Activated CD4-positive, alpha-beta memory T cell treated with anti-CD3 and anti-CD28 coated beads, Interleukin-2, amount 10 ng/mL, durations not matched to agents 7 days and 5 days (primary cell): Measurements from ENCODE around the gene KMT2A. TPM values are rescaled to one million over a fixed set of nuclear protein-coding genes. Genes with fewer than 3 reads are reported as not detected.
"Not testable (repeated sequence)": the region's sequence is repeated elsewhere in the genome, so short reads cannot be mapped to it uniquely, and the experiment has no call there.

ENCODE experiments used
- CTCF ChIA-PET: fragments of 350-600 bp; sonication (Branson Sonifier 250); formaldehyde crosslinking; loops from one replicate; lab custom pipeline; 2021; ENCODE audit warnings: antibody characterized with exemption, inconsistent platforms; lab: Charles Lee
- POLR2A ChIA-PET: fragments of 350-600 bp; sonication (Branson Sonifier 250); formaldehyde crosslinking; loops from one replicate; lab custom pipeline; 2021; ENCODE audit warnings: antibody characterized with exemption; lab: Charles Lee
- DNase-seq: peaks from one replicate; pipeline ENCODE4 v3.0.0-alpha.2; 2020
- H3K27ac Mint-ChIP-seq: one replicate; pipeline ENCODE4 v1.8.0; 2021; ENCODE audit warnings: mild to moderate bottlenecking, mixed read lengths
- H3K27me3 Mint-ChIP-seq: one replicate; pipeline ENCODE4 v1.8.0; 2021; ENCODE audit warnings: mixed read lengths
- H3K36me3 Mint-ChIP-seq: one replicate; pipeline ENCODE4 v1.8.0; 2021; ENCODE audit warnings: low read depth, mixed read lengths
- H3K4me1 Mint-ChIP-seq: one replicate; pipeline ENCODE4 v1.8.0; 2021; ENCODE audit warnings: mixed read lengths
- H3K4me3 Mint-ChIP-seq: one replicate; pipeline ENCODE4 v1.8.0; 2021; ENCODE audit warnings: mild to moderate bottlenecking, mixed read lengths
- H3K9me3 Mint-ChIP-seq: one replicate; pipeline ENCODE4 v1.8.0; 2021; ENCODE audit warnings: mixed read lengths
- total RNA-seq, 2 experiments: library from RNA; stranded (reverse); gene quantifications; one replicate each; pipeline ENCODE4 v1.2.3, GENCODE V29; 2021

KMT2A gene
- total RNA-seq, 2 experiments from 2014 or later = 94.6 to 102 TPM

DNA sequence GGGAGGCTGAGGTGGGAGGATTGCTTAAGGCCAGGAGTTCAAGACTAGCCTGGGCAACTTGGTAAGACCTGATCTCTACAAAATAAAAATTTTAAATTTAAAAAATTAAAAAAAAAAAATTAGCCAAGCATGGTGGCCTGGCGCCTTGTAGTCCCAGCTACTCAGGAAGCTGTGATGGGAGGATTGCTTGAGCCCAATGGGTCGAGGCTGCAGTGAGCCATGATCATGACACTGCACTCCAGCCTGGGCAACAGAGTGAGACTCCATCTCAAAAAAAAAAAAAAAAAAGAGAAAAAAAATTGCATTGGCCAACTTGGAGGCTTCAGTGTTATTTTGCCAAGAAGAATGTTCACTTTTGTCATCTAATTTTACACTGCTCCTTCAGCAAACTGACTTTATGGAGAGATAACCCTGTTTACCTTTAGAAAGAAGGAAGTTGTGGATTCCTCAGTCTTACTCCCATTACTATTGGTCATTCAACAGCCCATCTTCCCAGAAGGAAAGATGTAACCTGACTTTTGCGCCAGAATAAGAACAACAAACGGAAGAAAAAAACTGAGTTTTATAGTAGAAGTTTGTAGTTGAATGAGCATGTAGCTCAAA is 13.1 kb downstream of the KMT2A start:
- Mint-ChIP-seq H3K4me3 (no peak overlapping the region), H3K36me3 (peaks cover 64% of the 10 kb centered on the region), H3K9me3 (no peaks in the 10 kb centered on the region), H3K27me3 (no peaks in the 10 kb centered on the region), H3K4me1 (peaks cover 64% of the 10 kb centered on the region), H3K27ac (no peak overlapping the region)
- ChIA-PET CTCF (no interaction called here), POLR2A (interaction anchor here (1.5 to 2.2 kb wide), 2 partner anchors 11 to 14 kb away, joined by 4 to 28 read pairs; no protein-coding TSS in a partner anchor)
- DNase-seq = no peak

- Mint-ChIP-seq H3K4me1 (peaks cover 59% of the 10 kb centered on the region), H3K9me3 (no peaks in the 10 kb centered on the region), H3K27ac (no peak overlapping the region), H3K27me3 (no peaks in the 10 kb centered on the region), H3K4me3 (no peak overlapping the region), H3K36me3 (peaks cover 55% of the 10 kb centered on the region)
- POLR2A ChIA-PET = interaction anchor here (1.5 kb wide), 1 partner anchor 15 kb away, joined by 4 read pairs; no protein-coding TSS in a partner anchor
- CTCF ChIA-PET = interaction anchor here (0.6 kb wide), 2 partner anchors 23 to 161 kb away, joined by 3 read pairs; no protein-coding TSS in a partner anchor
- DNase-seq = no peak
Observed at GRCh38 chr11:118450451-118450850, 14.2 kb downstream of the KMT2A start.

DNA sequence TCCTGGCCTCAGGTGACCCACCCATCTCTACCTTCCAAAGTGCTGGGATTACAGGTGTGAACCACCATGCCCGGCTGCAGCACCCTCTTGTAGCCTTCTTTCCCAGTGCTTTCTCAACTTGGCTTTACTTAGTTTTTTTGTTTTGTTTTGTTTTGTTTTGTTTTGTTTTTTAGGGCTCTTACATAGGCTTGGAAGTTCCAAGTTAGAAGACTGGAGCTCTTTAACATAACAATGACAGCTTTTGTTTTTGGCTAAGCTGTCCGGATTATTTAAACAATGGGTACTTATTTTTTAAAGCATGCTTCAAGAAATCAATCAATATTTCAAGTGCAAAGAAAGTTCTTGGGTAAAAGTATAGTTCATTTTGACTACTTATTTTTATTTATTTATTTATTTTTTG is 25.9 kb downstream of the KMT2A start:
- Mint-ChIP-seq H3K4me3 (no peak overlapping the region), H3K4me1 (peaks cover 11% of the 10 kb centered on the region), H3K36me3 (peaks cover 24% of the 10 kb centered on the region), H3K27ac (no peak overlapping the region), H3K27me3 (no peaks in the 10 kb centered on the region), H3K9me3 (no peaks in the 10 kb centered on the region)
- DNase-seq = no peak
- ChIA-PET CTCF (interaction anchor here (0.5 to 1.5 kb wide), 4 partner anchors 17 to 217 kb away, joined by 3 read pairs; partner anchors contain the start of gene TREH), POLR2A (no interaction called here)

DNA sequence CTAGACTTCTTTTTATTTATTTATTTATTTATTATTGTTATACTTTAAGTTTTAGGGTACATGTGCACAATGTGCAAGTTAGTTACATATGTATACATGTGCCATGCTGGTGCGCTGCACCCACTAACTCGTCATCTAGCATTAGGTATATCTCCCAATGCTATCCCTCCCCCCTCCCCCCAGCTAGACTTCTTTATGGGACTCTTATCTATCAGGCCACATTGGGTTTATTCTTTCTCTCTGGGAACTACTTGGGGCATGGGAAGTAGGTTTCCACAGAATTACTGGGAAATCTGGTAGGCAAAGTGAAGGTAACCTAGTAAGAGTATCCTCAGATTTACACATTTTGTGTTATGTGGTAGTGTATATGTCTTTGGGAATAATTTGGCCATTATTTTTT is 32.7 kb downstream of the KMT2A start:
- H3K4me3 Mint-ChIP-seq, DNase-seq, H3K9me3 Mint-ChIP-seq, CTCF ChIA-PET, H3K27ac Mint-ChIP-seq, H3K27me3 Mint-ChIP-seq, POLR2A ChIA-PET: not testable (repeated sequence)
- peaks cover 21% of the 10 kb centered on the region for H3K4me1 Mint-ChIP-seq
- H3K36me3 Mint-ChIP-seq = peaks cover 54% of the 10 kb centered on the region

- Mint-ChIP-seq H3K9me3 (no peaks in the 10 kb centered on the region), H3K27ac (no peak overlapping the region), H3K4me3 (no peak overlapping the region), H3K4me1 (peaks cover 23% of the 10 kb centered on the region), H3K27me3 (no peaks in the 10 kb centered on the region), H3K36me3 (peaks cover 54% of the 10 kb centered on the region)
- ChIA-PET POLR2A (no interaction called here), CTCF (interaction anchor here (1.2 to 1.5 kb wide), 2 partner anchors 17 to 273 kb away, joined by 3 to 4 read pairs; no protein-coding TSS in a partner anchor)
- DNase-seq = no peak
Observed at GRCh38 chr11:118471030-118471429, 34.7 kb downstream of the KMT2A start.

DNA sequence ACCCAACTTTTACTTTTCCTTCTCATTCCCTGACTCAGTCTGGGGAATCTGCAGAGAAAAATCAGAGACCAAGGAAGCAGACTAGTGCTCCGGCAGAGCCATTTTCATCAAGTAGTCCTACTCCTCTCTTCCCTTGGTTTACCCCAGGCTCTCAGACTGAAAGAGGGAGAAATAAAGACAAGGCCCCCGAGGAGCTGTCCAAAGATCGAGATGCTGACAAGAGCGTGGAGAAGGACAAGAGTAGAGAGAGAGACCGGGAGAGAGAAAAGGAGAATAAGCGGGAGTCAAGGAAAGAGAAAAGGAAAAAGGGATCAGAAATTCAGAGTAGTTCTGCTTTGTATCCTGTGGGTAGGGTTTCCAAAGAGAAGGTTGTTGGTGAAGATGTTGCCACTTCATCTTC is 37.2 kb downstream of the KMT2A start:
- Mint-ChIP-seq H3K4me3 (no peak overlapping the region), H3K9me3 (no peaks in the 10 kb centered on the region), H3K27ac (no peak overlapping the region), H3K4me1 (peaks cover 30% of the 10 kb centered on the region), H3K27me3 (no peaks in the 10 kb centered on the region), H3K36me3 (peaks cover 73% of the 10 kb centered on the region)
- ChIA-PET CTCF (interaction anchor here (0.8 kb wide), 1 partner anchor 23 kb away, joined by 3 read pairs; no protein-coding TSS in a partner anchor), POLR2A (no interaction called here)
- no peak for DNase-seq

- Mint-ChIP-seq H3K27ac (no peak overlapping the region), H3K4me3 (no peak overlapping the region), H3K27me3 (no peaks in the 10 kb centered on the region), H3K9me3 (no peaks in the 10 kb centered on the region), H3K4me1 (peaks cover 14% of the 10 kb centered on the region), H3K36me3 (peaks cover 75% of the 10 kb centered on the region)
- CTCF ChIA-PET = interaction anchor here (0.9 to 1.0 kb wide), 2 partner anchors 13 to 278 kb away, joined by 3 read pairs; no protein-coding TSS in a partner anchor
- DNase-seq = no peak
- POLR2A ChIA-PET = interaction anchor here (0.8 kb wide), 1 partner anchor 12 kb away, joined by 3 read pairs; no protein-coding TSS in a partner anchor
Observed at GRCh38 chr11:118476676-118477075, 40.4 kb downstream of the KMT2A start.

GRCh38 chr11:118481238-118481637 is 44.9 kb downstream of the KMT2A start:
- H3K36me3 Mint-ChIP-seq = peaks cover 67% of the 10 kb centered on the region
- CTCF ChIA-PET = not testable (repeated sequence)
- POLR2A ChIA-PET = interaction anchor here (0.8 to 1.4 kb wide), 3 partner anchors 33 to 49 kb away, joined by 3 to 5 read pairs (median 3); partner anchors contain the start of gene KMT2A

GRCh38 chr11:118484405-118484804 is 48.1 kb downstream of the KMT2A start:
- Mint-ChIP-seq H3K4me3 (no peak overlapping the region), H3K36me3 (peaks cover 57% of the 10 kb centered on the region), H3K9me3 (no peaks in the 10 kb centered on the region), H3K27me3 (no peaks in the 10 kb centered on the region), H3K4me1 (no peaks in the 10 kb centered on the region), H3K27ac (peak overlapping the region; percentile 34)
- no peak for DNase-seq
- CTCF ChIA-PET = no interaction called here
- POLR2A ChIA-PET = interaction anchor here (0.8 kb wide), 1 partner anchor 30 kb away, joined by 4 read pairs; no protein-coding TSS in a partner anchor

More at GRCh38 chr11:118481238-118481637, 44.9 kb downstream of the KMT2A start:
- not testable (repeated sequence) for H3K27me3 Mint-ChIP-seq, H3K4me3 Mint-ChIP-seq, H3K27ac Mint-ChIP-seq, DNase-seq, H3K9me3 Mint-ChIP-seq, H3K4me1 Mint-ChIP-seq

- H3K4me1 Mint-ChIP-seq = no peaks in the 10 kb centered on the region
- POLR2A ChIA-PET = interaction anchor here (1.5 kb wide), 1 partner anchor 83 kb away, joined by 3 read pairs; no protein-coding TSS in a partner anchor
- no peak overlapping the region for H3K4me3 Mint-ChIP-seq
- H3K9me3 Mint-ChIP-seq = no peaks in the 10 kb centered on the region
- no peak for DNase-seq
- H3K27ac Mint-ChIP-seq = no peak overlapping the region
- CTCF ChIA-PET = interaction anchor here (0.6 kb wide), 1 partner anchor 239 kb away, joined by 3 read pairs; no protein-coding TSS in a partner anchor
- H3K36me3 Mint-ChIP-seq = peaks cover 57% of the 10 kb centered on the region
- no peaks in the 10 kb centered on the region for H3K27me3 Mint-ChIP-seq
Observed at GRCh38 chr11:118485273-118485672, 49.0 kb downstream of the KMT2A start.

DNA sequence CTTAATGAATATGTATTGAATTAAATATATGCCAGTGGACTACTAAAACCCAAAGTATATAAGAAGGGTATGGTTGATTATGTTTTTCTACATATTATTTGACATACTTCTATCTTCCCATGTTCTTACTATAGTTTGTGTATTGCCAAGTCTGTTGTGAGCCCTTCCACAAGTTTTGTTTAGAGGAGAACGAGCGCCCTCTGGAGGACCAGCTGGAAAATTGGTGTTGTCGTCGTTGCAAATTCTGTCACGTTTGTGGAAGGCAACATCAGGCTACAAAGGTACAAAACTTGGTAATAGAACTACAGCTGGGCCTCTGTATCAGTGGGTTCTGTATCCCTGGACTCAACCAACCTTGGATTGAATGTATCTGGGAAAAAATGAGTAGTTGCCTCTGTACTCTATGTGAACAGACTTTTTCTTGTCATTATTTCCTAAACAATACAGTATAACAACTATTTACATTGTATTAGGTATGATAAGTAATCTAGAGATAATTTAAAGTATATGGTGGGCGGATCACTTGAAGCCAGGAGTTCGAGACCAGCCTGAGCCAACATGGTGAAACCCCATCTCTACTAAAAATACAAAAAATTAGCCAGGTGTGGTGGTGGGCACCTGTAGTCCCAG is 52.3 kb downstream of the KMT2A start:
- Mint-ChIP-seq H3K36me3 (peaks cover 55% of the 10 kb centered on the region), H3K4me1 (no peaks in the 10 kb centered on the region), H3K27ac (no peak overlapping the region), H3K4me3 (no peak overlapping the region), H3K27me3 (no peaks in the 10 kb centered on the region), H3K9me3 (no peaks in the 10 kb centered on the region)
- DNase-seq = peak; percentile 83
- ChIA-PET CTCF (interaction anchor here (0.8 to 3.7 kb wide), 19 partner anchors 9 to 290 kb away, joined by 3 to 23 read pairs (median 5); partner anchors contain the start of genes ATP5MG and KMT2A), POLR2A (interaction anchor here (1.1 to 1.4 kb wide), 2 partner anchors 53 to 91 kb away, joined by 4 read pairs; no protein-coding TSS in a partner anchor)

DNA sequence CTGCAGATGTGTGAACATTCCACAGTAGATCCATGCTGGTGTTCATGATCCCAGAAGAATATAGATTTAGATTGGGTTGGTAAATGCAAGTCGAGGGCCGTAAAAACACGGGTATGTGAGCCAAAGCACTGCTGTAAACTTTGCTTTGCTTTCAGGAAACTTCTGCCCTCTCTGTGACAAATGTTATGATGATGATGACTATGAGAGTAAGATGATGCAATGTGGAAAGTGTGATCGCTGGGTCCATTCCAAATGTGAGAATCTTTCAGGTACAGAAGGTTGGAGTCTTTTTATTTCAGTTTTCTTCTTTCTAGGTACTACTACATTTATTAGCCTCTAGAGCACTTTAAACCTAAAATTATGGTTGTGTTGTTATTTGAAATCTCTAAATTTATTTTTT is 54.7 kb downstream of the KMT2A start:
- Mint-ChIP-seq H3K27me3 (no peaks in the 10 kb centered on the region), H3K36me3 (peaks cover 60% of the 10 kb centered on the region), H3K9me3 (no peaks in the 10 kb centered on the region), H3K4me1 (no peaks in the 10 kb centered on the region), H3K27ac (no peak overlapping the region), H3K4me3 (no peak overlapping the region)
- CTCF ChIA-PET = interaction anchor here (0.9 to 3.7 kb wide), 6 partner anchors 27 to 293 kb away, joined by 3 to 23 read pairs (median 4); no protein-coding TSS in a partner anchor
- no peak for DNase-seq
- POLR2A ChIA-PET = no interaction called here

- Mint-ChIP-seq H3K27ac (no peak overlapping the region), H3K9me3 (no peaks in the 10 kb centered on the region), H3K4me3 (no peak overlapping the region), H3K36me3 (peaks cover 78% of the 10 kb centered on the region), H3K27me3 (no peaks in the 10 kb centered on the region), H3K4me1 (no peaks in the 10 kb centered on the region)
- ChIA-PET POLR2A (no interaction called here), CTCF (interaction anchor here (1.1 to 1.2 kb wide), 2 partner anchors 9 to 27 kb away, joined by 3 to 4 read pairs; no protein-coding TSS in a partner anchor)
- DNase-seq = no peak
Observed at GRCh38 chr11:118497831-118498230, 61.5 kb downstream of the KMT2A start.
